HG02840 (cell line): ENCODE measurements around the gene SYNCRIP.
"Not testable (repeated sequence)": the region's sequence is repeated elsewhere in the genome, so short reads cannot be mapped to it uniquely, and the experiment has no call there.

Source experiments
- ATAC-seq: cut with Tn5 transposase; IDR thresholded peaks from one replicate; pipeline ENCODE4 v1.9.1; 2021; ENCODE audit warnings: mild to moderate bottlenecking, moderate library complexity, moderate number of reproducible peaks; ENCODE audit not compliant: unreplicated experiment, low FRiP score

SYNCRIP gene

GRCh38 chr6:85642774-85643536 is at the start of gene SYNCRIP:
SYNCRIP (minus strand) TSS chr6:85642886; CDS start chr6:85641439, 1,447 bp downstream.
- ATAC-seq, result peak; percentile 80

- no peak for ATAC-seq
Measured at GRCh38 chr6:85691478-85691877, 48.8 kb upstream of the SYNCRIP start.

- ATAC-seq, result no peak
Measured at GRCh38 chr6:85690071-85690470, 47.4 kb upstream of the SYNCRIP start.

GRCh38 chr6:85685713-85686112 is 43.0 kb upstream of the SYNCRIP start:
- peak; percentile 77 for ATAC-seq

- no peak for ATAC-seq
Measured at GRCh38 chr6:85684809-85685171, 42.1 kb upstream of the SYNCRIP start.

GRCh38 chr6:85684133-85684808 is 41.6 kb upstream of the SYNCRIP start:
- ATAC-seq, result no peak

- not testable (repeated sequence) for ATAC-seq
Measured at GRCh38 chr6:85681899-85682298, 39.2 kb upstream of the SYNCRIP start.

GRCh38 chr6:85680388-85680787 is 37.7 kb upstream of the SYNCRIP start:
- ATAC-seq, result no peak

- no peak for ATAC-seq
Measured at GRCh38 chr6:85679445-85680123, 36.9 kb upstream of the SYNCRIP start.

GRCh38 chr6:85678602-85679444 is 36.1 kb upstream of the SYNCRIP start:
- ATAC-seq, result peak; percentile 86

GRCh38 chr6:85678026-85678601 is 35.4 kb upstream of the SYNCRIP start:
- no peak for ATAC-seq

GRCh38 chr6:85677234-85677956 is 34.7 kb upstream of the SYNCRIP start:
- ATAC-seq, result no peak

GRCh38 chr6:85676086-85676729 is 33.5 kb upstream of the SYNCRIP start:
- no peak for ATAC-seq

- ATAC-seq, result no peak
Measured at GRCh38 chr6:85675030-85675819, 32.5 kb upstream of the SYNCRIP start.

GRCh38 chr6:85674604-85675003 is 31.9 kb upstream of the SYNCRIP start:
- ATAC-seq, result no peak

- ATAC-seq, result no peak
Measured at GRCh38 chr6:85673198-85674139, 30.8 kb upstream of the SYNCRIP start.

GRCh38 chr6:85672623-85673022 is 29.9 kb upstream of the SYNCRIP start:
- no peak for ATAC-seq
